Left forelimb (tissue), 1 donor: Measurements from ENCODE around the gene LRMDA.
"Not testable (repeated sequence)": the region's sequence is repeated elsewhere in the genome, so short reads cannot be mapped to it uniquely, and the experiment has no call there.

ENCODE experiments used
- DNase-seq: peaks from one replicate; pipeline ENCODE4 v3.0.0-alpha.2; 2018; ENCODE audit warnings: low spot score

Gene LRMDA

GRCh38 chr10:75508239-75508813 lies 76.9 kb downstream of the LRMDA start:
- no peak for DNase-seq

- DNase-seq: no peak
Measured at GRCh38 chr10:75508814-75509306, 77.4 kb downstream of the LRMDA start.

- DNase-seq: no peak
Measured at GRCh38 chr10:75509706-75510105, 78.3 kb downstream of the LRMDA start.

- no peak for DNase-seq
Measured at GRCh38 chr10:75511011-75511410, 79.6 kb downstream of the LRMDA start.

- no peak for DNase-seq
Measured at GRCh38 chr10:75512203-75512933, 80.9 kb downstream of the LRMDA start.

GRCh38 chr10:75513292-75513885 lies 82.0 kb downstream of the LRMDA start:
- DNase-seq: no peak

- DNase-seq: no peak
Measured at GRCh38 chr10:75514830-75515229, 83.4 kb downstream of the LRMDA start.

GRCh38 chr10:75516154-75516553 lies 84.7 kb downstream of the LRMDA start:
- not testable (repeated sequence) for DNase-seq

GRCh38 chr10:75519213-75519612 lies 87.8 kb downstream of the LRMDA start:
- not testable (repeated sequence) for DNase-seq

GRCh38 chr10:75521194-75521829 lies 89.9 kb downstream of the LRMDA start:
- not testable (repeated sequence) for DNase-seq

GRCh38 chr10:75525067-75525466 lies 93.6 kb downstream of the LRMDA start:
- no peak for DNase-seq

- DNase-seq: no peak
Measured at GRCh38 chr10:75525646-75526045, 94.2 kb downstream of the LRMDA start.

GRCh38 chr10:75527542-75527941 lies 96.1 kb downstream of the LRMDA start:
- no peak for DNase-seq

- DNase-seq: no peak
Measured at GRCh38 chr10:75528392-75528791, 97.0 kb downstream of the LRMDA start.

- no peak for DNase-seq
Measured at GRCh38 chr10:75530299-75530698, 98.9 kb downstream of the LRMDA start.

- DNase-seq: no peak
Measured at GRCh38 chr10:75531571-75532031, 100.2 kb downstream of the LRMDA start.

- no peak for DNase-seq
Measured at GRCh38 chr10:75532253-75532924, 101.0 kb downstream of the LRMDA start.

GRCh38 chr10:75538144-75538543 lies 106.7 kb downstream of the LRMDA start:
- DNase-seq: no peak

- DNase-seq: no peak
Measured at GRCh38 chr10:75538765-75539164, 107.3 kb downstream of the LRMDA start.

- DNase-seq: no peak
Measured at GRCh38 chr10:75540357-75540966, 109.0 kb downstream of the LRMDA start.

GRCh38 chr10:75540981-75541380 lies 109.6 kb downstream of the LRMDA start:
- DNase-seq: no peak

- no peak for DNase-seq
Measured at GRCh38 chr10:75541411-75541810, 110.0 kb downstream of the LRMDA start.
